Measurements from ENCODE around the gene RBBP8NL.

The RBBP8NL gene

DNA sequence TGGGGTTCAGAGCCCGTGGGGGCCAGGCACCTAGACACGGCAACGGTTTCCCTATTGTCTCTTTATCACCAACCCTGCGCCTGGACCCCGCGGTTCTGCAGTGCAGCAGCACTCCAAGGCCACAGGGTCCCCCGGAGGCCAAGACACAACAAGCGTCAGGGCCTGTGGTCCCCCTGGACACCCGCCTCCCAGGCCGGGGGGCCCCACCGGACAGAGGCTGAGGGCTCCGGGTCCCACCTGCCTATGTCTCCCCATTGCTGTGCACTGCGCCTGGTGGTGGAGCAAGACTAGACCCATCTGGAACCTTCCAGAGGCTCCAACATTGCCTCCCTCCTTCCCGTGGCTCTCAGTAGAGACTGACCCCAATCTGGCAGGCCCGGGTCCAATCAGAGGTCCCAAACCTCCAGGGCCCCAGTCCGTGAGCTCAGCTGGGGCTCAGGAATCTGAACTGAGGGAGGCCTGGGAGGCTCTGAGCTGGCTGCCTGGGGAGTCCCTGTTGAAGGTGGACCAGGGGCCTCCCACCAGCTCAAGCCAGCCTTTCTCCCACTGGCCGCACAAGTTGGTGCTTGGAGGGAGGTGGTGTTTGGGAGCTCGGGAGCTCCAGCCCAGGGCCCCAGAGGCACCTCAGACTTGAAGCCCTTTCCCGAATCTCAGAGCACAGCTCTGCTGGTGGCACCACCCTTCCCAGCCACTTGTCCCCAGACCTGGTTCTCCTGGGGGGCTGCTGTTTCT, 39.6 kb upstream of the RBBP8NL start:
- H3K4me3 ChIP-seq (ENCODE audit: low read length), result no peak overlapping the region
- TF ChIP-seq ZNF274 (IDR thresholded peaks at IDR 0.05; ENCODE audit: low read depth, low read length), result no peak

DNA sequence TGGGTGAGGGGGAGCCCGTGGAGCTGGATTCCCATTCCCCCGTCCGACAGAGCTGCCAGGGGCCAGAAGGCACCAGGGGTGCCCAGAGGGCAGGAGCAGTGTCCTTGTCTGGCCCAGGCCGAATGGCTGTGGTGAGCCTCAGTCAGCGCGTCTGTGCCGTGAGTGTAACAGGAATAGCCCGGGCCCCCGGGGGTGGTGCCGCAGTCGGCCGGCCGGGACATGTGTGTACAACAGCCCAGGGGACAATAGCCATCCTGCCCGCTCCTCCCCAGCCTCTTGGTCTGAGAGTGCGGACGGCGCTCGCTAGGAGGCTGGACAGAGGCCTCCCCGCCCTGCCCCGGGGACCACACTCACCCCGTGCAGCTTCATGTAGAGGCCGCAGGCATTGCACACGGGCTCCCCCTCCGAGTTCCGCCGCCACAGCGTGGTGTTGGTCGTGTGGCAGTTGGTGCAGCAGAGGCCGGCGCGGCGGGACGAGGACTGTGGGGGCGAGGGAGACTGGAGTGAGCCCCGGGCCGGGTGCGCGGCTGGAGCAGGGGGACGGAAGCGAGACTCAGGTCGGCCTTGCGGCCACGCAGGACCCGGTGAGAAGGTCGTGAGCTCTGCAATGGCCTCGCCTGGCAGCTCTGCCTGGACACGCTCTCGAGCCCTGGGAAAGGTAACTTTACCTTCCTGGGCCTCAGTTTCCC, 38.9 kb upstream of the RBBP8NL start:
- no peak overlapping the region for H3K4me3 ChIP-seq (ENCODE audit: low read length)
- no peak for TF ChIP-seq ZNF274 (IDR thresholded peaks at IDR 0.05; ENCODE audit: low read depth, low read length)

DNA sequence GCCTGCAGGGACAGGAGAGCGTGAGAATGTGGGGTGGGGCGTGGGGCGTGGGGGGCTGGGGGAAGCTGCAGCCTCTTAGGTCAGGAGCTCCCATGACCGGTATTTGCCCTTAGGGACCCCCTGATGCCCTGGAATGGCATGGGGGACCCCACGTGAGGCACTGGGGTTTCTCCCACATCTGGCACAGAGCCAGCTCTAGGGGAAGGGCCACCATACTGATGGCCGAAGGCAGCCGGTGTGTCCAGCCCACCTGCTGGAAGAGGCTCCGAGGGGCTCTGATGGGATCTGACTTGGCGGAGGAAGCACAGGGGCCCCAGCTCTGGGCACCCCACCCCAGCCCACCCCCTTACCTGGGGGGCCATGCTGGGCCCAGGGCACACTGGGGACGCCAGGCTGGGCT, 37.7 kb upstream of the RBBP8NL start:
- no peak overlapping the region for H3K4me3 ChIP-seq (ENCODE audit: low read length)
- no peak for TF ChIP-seq ZNF274 (IDR thresholded peaks at IDR 0.05; ENCODE audit: low read depth, low read length)

DNA sequence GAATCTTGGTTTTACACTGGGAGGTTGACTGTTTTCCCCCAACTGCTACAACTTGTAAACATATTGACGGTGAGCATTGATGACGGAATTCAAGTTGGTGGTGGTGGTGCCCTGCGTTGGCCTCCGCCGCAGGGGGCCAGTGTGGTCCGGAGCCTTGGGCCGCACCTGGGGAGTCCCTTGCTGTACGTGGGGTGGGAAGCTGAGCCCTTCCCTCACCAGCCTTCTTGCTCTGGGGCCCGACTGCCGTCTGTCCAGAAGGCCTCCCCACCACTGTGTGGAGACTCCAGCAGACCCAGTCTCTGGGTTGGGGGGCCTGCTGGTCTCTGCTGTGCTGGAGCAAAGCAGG, 37.1 kb upstream of the RBBP8NL start:
- no peak overlapping the region for H3K4me3 ChIP-seq (ENCODE audit: low read length)
- TF ChIP-seq ZNF274 (IDR thresholded peaks at IDR 0.05; ENCODE audit: low read depth, low read length), result no peak

DNA sequence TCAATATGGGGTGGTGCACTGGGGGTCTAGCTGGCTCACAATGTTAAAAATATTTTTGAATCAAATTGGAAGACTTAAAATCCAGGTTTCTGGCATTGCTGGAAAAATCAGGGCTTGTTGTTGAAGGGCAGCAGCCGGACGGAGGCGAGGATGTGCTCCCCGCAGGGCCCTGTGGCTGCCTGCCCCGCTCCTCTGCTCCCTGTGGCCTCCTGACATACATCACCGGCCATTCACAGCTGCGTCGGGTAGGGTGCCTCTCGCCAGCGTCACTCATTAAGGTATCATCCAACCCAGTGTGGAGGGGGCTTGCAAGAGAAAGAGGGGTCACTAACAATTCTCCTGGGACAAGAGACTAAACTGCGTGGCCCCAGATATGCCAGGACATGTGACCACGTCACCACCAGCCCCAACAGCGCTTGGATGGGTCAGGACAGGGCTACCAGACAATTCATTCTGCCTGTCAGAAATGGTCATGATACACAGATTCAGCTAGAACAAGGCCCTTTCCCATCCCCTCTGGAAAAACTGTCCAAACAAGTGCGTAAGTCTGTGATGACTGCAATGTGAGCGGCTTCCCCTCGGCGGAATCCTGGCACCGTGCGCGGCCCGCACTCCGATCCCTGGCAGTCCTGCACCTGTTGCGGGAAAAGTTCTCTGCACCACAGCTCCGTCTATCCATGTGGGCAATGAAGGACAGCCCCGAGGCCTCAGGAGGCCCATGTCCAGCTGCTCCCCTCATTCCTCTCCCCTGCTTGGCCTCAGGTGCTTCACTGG, 36.5 kb upstream of the RBBP8NL start:
- H3K4me3 ChIP-seq (ENCODE audit: low read length), result no peak overlapping the region
- no peak for TF ChIP-seq ZNF274 (IDR thresholded peaks at IDR 0.05; ENCODE audit: low read depth, low read length)

DNA sequence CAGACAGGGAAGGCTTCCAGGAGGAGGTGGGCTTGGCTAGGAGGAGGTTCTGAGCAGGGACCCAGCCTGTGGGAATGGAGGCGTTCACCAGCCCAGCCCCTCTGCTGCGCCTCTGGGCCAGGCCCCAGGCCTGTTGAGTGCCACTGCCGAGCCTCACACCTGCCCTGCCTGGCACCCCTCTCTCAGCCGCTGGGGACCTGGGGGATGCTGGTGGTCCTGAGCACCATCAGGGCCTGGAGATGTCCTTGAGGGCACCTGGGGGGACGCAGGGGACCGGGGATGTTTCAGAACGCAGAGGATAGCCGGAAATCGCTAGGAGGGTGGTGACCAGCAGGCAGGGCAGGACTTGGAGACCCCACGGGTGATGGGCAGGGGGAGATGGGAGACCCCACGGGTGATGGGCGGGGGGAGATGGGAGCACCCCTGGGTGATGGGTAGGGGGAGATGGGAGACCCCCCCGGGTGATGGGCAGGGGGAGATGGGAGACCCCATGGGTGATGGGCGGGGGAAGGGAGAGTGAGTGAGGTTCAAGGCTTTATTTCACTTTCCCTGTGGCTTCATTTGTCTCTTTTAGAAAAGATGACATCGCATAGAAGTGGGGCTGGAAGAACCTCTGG, 35.7 kb upstream of the RBBP8NL start:
- TF ChIP-seq ZNF274 (IDR thresholded peaks at IDR 0.05; ENCODE audit: low read depth, low read length), result no peak
- H3K4me3 ChIP-seq (ENCODE audit: low read length), result no peak overlapping the region

DNA sequence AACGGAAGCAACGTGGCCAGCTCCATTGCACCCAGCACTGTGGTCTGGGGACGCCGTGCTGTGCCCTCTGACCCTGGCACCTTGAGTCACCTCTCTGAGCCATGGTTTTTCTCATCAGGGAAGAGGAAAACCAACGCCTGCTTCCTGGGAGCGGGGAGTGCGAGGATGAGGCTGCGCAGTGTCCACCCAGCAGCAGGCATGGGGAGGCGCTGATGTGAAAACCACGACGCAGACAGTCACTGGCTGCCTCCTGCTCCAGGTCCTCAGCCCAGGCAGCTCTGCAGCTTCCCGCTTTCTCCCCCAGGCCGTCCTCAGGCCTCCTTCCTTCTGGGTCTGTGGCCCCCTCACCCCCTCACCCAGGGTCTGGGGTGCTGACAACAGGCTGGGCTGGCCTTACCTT, 34.5 kb upstream of the RBBP8NL start:
- TF ChIP-seq ZNF274 (IDR thresholded peaks at IDR 0.05; ENCODE audit: low read depth, low read length), result no peak
- H3K4me3 ChIP-seq (ENCODE audit: low read length), result no peak overlapping the region

DNA sequence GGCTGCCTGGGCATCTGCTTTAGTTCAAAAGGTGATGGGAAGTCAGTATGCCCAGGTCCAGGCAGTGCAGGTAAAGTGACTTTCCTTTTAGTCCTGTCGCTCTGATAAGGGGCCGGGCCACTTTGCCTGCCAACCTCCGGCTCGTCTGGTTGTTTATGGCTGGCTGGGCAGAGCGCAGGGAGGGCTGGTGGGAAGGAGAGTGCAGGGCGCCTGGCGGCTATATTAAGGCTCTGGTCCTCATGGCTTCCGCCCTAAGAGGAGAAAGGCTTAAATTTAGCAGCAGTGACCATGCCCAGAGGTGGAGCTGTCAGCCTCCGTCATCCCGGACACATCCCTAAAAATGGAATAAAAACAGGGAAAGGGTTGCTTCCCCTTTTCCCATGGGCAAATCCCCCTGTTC, 33.8 kb upstream of the RBBP8NL start:
- no peak overlapping the region for H3K4me3 ChIP-seq (ENCODE audit: low read length)
- no peak for TF ChIP-seq ZNF274 (IDR thresholded peaks at IDR 0.05; ENCODE audit: low read depth, low read length)

DNA sequence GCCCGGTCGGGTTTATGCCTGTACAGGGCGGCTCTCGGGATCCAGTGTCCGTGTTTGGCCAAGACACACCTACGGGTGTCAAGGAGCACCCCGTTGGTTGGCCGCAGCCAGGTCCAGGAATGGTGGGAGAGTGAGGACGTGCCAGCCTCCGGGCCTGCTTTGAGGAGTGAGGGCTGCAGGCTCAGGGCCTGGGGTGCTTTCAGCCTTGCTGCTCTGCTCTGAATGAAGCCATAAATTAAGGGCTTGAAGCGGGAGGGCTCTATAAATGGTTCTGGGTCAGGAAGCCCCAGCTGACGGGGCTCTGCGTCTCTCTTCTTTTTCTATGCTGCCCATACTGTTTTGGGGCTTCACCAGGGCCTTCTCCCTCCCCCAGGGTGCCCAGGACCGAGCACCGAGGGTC, 33.3 kb upstream of the RBBP8NL start:
- H3K4me3 ChIP-seq (ENCODE audit: low read length), result no peak overlapping the region
- TF ChIP-seq ZNF274 (IDR thresholded peaks at IDR 0.05; ENCODE audit: low read depth, low read length), result no peak

DNA sequence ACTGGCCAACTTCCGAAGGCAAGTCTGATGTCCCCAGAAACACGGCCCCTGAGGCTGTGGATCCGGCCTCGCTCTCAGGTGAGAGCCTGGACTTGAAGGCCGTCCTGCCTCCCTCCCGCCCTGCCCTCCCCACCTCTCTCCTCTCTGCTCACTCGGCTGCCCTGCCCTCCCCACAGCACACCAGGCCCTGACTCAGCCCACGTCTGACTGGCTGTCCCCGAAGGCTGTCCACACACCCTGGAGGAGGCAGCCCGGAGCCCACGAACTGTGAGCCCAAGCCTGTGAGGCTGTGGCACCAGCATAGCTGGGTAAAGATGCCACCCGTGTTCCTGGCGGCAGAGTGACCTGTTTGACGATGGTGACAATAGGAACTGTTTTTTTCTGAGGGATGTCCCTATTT, 32.1 kb upstream of the RBBP8NL start:
- no peak overlapping the region for H3K4me3 ChIP-seq (ENCODE audit: low read length)
- no peak for TF ChIP-seq ZNF274 (IDR thresholded peaks at IDR 0.05; ENCODE audit: low read depth, low read length)

DNA sequence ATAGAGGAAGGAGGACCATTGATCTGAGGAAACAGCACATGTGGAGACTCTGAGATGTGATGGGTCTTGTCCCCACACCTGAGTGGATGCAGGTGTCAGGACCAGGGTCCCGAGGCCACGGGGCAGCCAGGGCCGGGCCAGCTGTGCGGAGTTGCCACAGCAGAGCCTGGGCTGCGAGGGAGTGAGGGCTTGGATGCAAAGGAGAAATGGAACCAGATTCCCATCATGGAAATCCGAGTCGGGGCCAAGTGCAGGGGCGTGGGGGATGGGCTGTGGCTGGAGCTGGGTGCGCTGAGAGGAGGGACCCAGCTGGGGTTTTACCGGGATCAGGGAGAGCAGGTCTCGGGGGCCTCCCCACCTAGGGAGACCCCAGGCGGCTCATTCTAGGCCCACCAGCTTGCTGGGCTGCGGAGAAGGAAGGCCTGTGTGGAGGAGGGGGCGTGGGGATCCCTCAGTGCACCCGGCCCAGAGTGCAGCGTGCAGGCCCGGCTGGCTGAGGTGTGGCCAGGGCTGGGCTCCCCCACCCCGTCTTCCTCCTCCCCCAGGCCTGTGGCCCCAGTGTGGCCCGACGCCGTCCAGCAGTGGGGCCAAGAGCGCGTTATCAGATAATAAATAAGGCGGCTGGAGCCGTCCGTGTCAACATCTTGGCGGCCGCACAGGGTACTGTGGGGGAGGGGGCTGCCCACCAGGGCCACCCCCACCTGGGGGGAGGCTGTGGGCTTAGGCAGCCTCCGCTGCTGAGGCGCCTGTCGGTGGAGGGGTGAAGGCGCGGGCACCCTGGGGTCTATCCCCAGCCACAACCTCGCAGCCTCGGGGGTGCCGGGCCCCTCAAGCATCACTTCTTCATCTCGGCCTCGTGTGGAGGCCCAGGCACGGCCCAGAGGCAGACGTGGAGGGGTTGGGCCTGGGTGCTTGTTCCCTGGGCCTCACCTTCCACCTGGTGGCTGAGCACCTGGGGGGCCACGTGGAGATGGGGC, 31.2 kb upstream of the RBBP8NL start:
- no peak overlapping the region for H3K4me3 ChIP-seq (ENCODE audit: low read length)
- TF ChIP-seq ZNF274 (IDR thresholded peaks at IDR 0.05; ENCODE audit: low read depth, low read length), result no peak

DNA sequence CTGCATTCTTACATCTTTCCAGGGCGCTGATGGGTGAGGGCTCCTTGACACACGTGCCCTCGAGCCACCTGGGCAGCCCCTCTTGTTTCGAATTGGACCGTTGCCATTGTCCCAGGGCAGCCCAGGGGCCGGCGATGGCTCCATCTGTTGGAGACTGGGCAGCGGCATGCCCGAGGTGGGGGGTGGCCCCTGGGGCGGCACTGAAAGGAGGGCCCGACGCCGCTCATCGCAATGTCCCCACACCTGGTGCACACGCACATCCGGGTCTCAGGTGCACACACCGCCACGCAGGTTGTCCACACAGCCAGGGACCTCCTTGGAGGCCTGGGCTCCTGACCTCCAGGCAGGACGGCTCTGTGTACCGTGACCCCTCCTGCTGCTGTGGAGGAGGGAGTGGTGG, 30.5 kb upstream of the RBBP8NL start:
- H3K4me3 ChIP-seq (ENCODE audit: low read length), result no peak overlapping the region
- TF ChIP-seq ZNF274 (IDR thresholded peaks at IDR 0.05; ENCODE audit: low read depth, low read length), result no peak

DNA sequence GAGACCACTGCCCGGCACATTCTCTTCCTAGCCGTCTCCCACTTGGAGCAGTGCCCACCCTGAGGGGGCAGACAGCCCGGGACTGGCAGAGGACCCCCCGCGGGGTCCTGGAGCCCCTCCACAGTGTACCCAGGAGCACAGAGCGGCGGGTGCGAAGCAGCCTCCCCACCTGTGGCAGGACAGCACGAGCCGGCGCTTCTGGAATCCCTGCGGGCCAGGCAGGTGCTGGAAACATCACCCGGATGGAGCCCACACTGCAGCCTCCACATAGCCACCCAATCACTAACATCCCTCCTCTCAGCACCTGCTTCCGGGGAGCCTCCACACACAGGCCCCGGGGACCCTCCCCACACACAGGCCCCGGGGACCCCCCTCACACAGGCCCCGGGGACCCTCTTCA, 29.8 kb upstream of the RBBP8NL start:
- no peak for TF ChIP-seq ZNF274 (IDR thresholded peaks at IDR 0.05; ENCODE audit: low read depth, low read length)
- H3K4me3 ChIP-seq (ENCODE audit: low read length), result no peak overlapping the region
